PC-3 (cell line): ENCODE measurements around the gene FANCD2. TPM values are rescaled to one million over a fixed set of nuclear protein-coding genes. Genes with fewer than 3 reads are reported as not detected.
"Not testable (repeated sequence)": the region's sequence is repeated elsewhere in the genome, so short reads cannot be mapped to it uniquely, and the experiment has no call there.

ENCODE experiments used
- ATAC-seq: fragments of 200-7000 bp; cut with Tn5 transposase; 2 replicates; pipeline ENCODE4 v1.9.1; 2020; ENCODE audit warnings: mild to moderate bottlenecking, moderate library complexity
- BruUV-seq: library from RNA; stranded (reverse); fragments of 400-500 nt; replicated peaks from 2 replicates; lab custom pipeline; 2021; lab: Mats Ljungman, UMichigan
- CTCF ChIA-PET: fragments of 300-600 bp; sonication (Branson Sonifier 250); formaldehyde crosslinking; loops from one replicate; lab custom pipeline; 2022; ENCODE audit warnings: antibody characterized with exemption; lab: Charles Lee
- POLR2A ChIA-PET: fragments of 300-600 bp; sonication (Branson Sonifier 250); formaldehyde crosslinking; loops from one replicate; lab custom pipeline; 2022; ENCODE audit warnings: antibody characterized with exemption; ENCODE audit not compliant: unreplicated experiment; lab: Charles Lee
- DNase-seq: peaks from one replicate; pipeline ENCODE4 v3.0.0-alpha.2; 2015
- H2AFZ ChIP-seq: fragments of 300-600 bp; sonication (generic); 2 replicates; pipeline ENCODE4 v1.6.0; 2016; ENCODE audit warnings: antibody characterized with exemption, low read length
- H3F3A ChIP-seq: fragments of 300-600 bp; sonication (generic); one replicate; pipeline ENCODE4 v1.6.0; 2017; ENCODE audit warnings: antibody characterized with exemption, low read length, control low read depth, mild to moderate bottlenecking; ENCODE audit not compliant: unreplicated experiment
- H3K27ac ChIP-seq: fragments of 300-600 bp; sonication (generic); 2 replicates; pipeline ENCODE4 v1.5.1; 2016; ENCODE audit warnings: mild to moderate bottlenecking, low read length
- H3K27me3 ChIP-seq: fragments of 300-600 bp; sonication (generic); 2 replicates; pipeline ENCODE4 v1.6.1; 2016; ENCODE audit warnings: low read length, mixed read lengths
- H3K36me3 ChIP-seq: fragments of 300-600 bp; sonication (generic); 2 replicates; pipeline ENCODE4 v1.6.1; 2016; ENCODE audit warnings: low read depth, mixed run types, low read length, mixed read lengths
- H3K4me1 ChIP-seq: fragments of 300-600 bp; sonication (generic); 2 replicates; pipeline ENCODE4 v1.5.1; 2016; ENCODE audit warnings: low read length; ENCODE audit not compliant: insufficient read depth
- H3K4me2 ChIP-seq: fragments of 300-600 bp; sonication (generic); 2 replicates; pipeline ENCODE4 v1.6.0; 2016; ENCODE audit warnings: low read length
- H3K4me3 ChIP-seq: fragments of 300-600 bp; sonication (generic); 2 replicates; pipeline ENCODE4 v1.5.1; 2016; ENCODE audit warnings: mild to moderate bottlenecking, low read length, mixed read lengths
- H3K79me2 ChIP-seq: fragments of 300-600 bp; sonication (generic); 2 replicates; pipeline ENCODE4 v1.6.1; 2017; ENCODE audit warnings: low read length, mixed read lengths
- H3K9ac ChIP-seq: fragments of 300-600 bp; sonication (generic); 2 replicates; pipeline ENCODE4 v1.6.0; 2016; ENCODE audit warnings: mild to moderate bottlenecking, low read length
- H3K9me2 ChIP-seq: fragments of 300-600 bp; sonication (generic); replicated peaks from 2 replicates; pipeline ENCODE4 v1.6.1; 2016; ENCODE audit warnings: mixed run types, low read length, mixed read lengths
- H3K9me3 ChIP-seq: fragments of 300-600 bp; sonication (generic); 2 replicates; pipeline ENCODE4 v1.6.1; 2016; ENCODE audit warnings: low read length, mixed read lengths
- H4K20me1 ChIP-seq: fragments of 300-600 bp; sonication (generic); 2 replicates; pipeline ENCODE4 v1.6.1; 2016; ENCODE audit warnings: low read length, mixed read lengths
- EZH2 ChIP-seq: fragments of 300-600 bp; sonication (generic); IDR thresholded peaks from one replicate; pipeline ENCODE4 v1.6.1; 2017; ENCODE audit warnings: antibody characterized with exemption, mild to moderate bottlenecking, low read length; ENCODE audit not compliant: unreplicated experiment
- EZH2phosphoT487 ChIP-seq: fragments of 300-600 bp; sonication (generic); IDR thresholded peaks from 2 replicates; pipeline ENCODE4 v1.6.1; 2018; ENCODE audit warnings: mild to moderate bottlenecking, antibody characterized with exemption, low read length, borderline replicate concordance
- intact Hi-C: fragments of 100-400 bp; cut with micrococcal nuclease; formaldehyde crosslinking; loops from 2 replicates; pipeline ENCODE4 v1.9.0; 2023
- total RNA-seq: library from RNA; depleted of rRNA; stranded (reverse); fragments of >200 nt; gene quantifications from 2 replicates; pipeline ENCODE4 v1.2.3, GENCODE V29; 2014
- TF ChIP-seq, protein P1 (sequence below): fragments of 300-600 bp; sonication (generic); conservative IDR thresholded peaks from 2 replicates; pipeline ENCODE4 v1.5.1; 2017; ENCODE audit warnings: antibody characterized with exemption, low read depth, mild to moderate bottlenecking, low read length

FANCD2 gene
- total RNA-seq, 1 experiment from 2014 or later = 67.9 TPM

DNA sequence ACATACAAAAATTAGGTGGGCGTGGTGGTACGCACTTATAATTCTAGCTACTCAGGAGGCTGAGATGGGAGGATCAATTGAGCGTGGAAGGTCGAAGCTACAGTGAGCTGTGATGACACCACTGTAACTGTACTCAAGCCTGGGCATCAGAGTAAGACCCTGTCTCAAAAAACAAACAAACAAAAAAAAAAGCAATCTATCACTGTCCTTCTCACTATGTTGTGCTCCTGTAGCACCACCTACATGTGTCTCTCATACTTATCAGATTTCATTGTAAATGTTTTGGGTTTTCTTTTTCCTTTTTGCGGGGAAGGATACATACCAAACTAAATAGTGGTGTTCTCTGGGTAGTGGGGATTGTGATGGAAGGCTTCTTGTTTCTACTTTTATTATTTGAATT, 14.8 kb downstream of the FANCD2 start:
- POLR2A ChIA-PET = no interaction called here
- CTCF ChIA-PET = no interaction called here
- TF ChIP-seq EZH2 (no peak), EZH2phosphoT487 (no peak)
- TF ChIP-seq, protein P1, sequence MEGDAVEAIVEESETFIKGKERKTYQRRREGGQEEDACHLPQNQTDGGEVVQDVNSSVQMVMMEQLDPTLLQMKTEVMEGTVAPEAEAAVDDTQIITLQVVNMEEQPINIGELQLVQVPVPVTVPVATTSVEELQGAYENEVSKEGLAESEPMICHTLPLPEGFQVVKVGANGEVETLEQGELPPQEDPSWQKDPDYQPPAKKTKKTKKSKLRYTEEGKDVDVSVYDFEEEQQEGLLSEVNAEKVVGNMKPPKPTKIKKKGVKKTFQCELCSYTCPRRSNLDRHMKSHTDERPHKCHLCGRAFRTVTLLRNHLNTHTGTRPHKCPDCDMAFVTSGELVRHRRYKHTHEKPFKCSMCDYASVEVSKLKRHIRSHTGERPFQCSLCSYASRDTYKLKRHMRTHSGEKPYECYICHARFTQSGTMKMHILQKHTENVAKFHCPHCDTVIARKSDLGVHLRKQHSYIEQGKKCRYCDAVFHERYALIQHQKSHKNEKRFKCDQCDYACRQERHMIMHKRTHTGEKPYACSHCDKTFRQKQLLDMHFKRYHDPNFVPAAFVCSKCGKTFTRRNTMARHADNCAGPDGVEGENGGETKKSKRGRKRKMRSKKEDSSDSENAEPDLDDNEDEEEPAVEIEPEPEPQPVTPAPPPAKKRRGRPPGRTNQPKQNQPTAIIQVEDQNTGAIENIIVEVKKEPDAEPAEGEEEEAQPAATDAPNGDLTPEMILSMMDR = no peak

DNA sequence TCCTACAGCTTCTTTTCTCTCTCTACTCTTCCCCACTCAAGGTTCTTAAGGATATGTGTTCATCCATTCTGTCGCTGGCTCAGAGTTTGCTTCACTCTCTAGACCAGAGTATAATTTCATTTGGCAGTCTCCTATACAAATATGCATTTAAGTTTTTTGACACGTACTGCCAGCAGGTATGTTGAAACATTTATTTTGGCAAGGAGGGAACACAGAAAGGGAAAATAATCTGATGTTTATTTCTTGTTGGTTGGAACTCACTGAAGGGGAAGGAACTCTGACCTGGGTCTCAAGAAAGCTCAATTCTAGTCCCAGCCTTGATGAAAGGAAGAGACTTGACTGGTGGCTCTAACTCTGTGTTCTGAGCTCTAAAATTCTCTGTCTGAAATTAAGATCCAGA, 21.6 kb downstream of the FANCD2 start:
- no peaks in the 10 kb centered on the region for H3K9me2 ChIP-seq
- ATAC-seq (no peak), DNase-seq (no peak)
- H3K79me2 ChIP-seq = no peaks in the 10 kb centered on the region
- TF ChIP-seq, protein P1 = no peak
- TF ChIP-seq EZH2 (no peak), EZH2phosphoT487 (no peak)
- H3F3A ChIP-seq = no peaks in the 10 kb centered on the region
- intact Hi-C loops = no loop called here
- H3K9ac ChIP-seq = no peak overlapping the region
- no peaks in the 10 kb centered on the region for H3K9me3 ChIP-seq
- H3K27ac ChIP-seq = no peak overlapping the region
- ChIA-PET CTCF (no interaction called here), POLR2A (no interaction called here)
- H3K27me3 ChIP-seq = no peaks in the 10 kb centered on the region
- no peak overlapping the region for H3K4me3 ChIP-seq
- no peak overlapping the region for H2AFZ ChIP-seq
- no peak overlapping the region for H3K4me2 ChIP-seq
- H3K4me1 ChIP-seq = no peaks in the 10 kb centered on the region
- H3K36me3 ChIP-seq = peaks cover 6% of the 10 kb centered on the region; the same call in 1 of the 2 replicates
- H4K20me1 ChIP-seq = no peaks in the 10 kb centered on the region
- BruUV-seq = no TSS peak

More for the DNA sequence above, 14.8 kb downstream of the FANCD2 start:
- Histone ChIP-seq H3K4me2 (no peak overlapping the region), H2AFZ (no peak overlapping the region), H3K79me2 (no peaks in the 10 kb centered on the region), H3K27me3 (no peaks in the 10 kb centered on the region), H3K9ac (no peak overlapping the region), H3K4me3 (no peak overlapping the region), H3K36me3 (peaks cover 49% of the 10 kb centered on the region), H3K9me3 (no peaks in the 10 kb centered on the region), H3K27ac (no peak overlapping the region), H3K4me1 (no peaks in the 10 kb centered on the region), H4K20me1 (no peaks in the 10 kb centered on the region), H3K9me2 (no peaks in the 10 kb centered on the region), H3F3A (no peaks in the 10 kb centered on the region)
- BruUV-seq = no TSS peak
- DNase-seq (no peak), ATAC-seq (0 out of 2 replicates have a peak, but pooled peaks have one; percentile 15)
- intact Hi-C loops = no loop called here

DNA sequence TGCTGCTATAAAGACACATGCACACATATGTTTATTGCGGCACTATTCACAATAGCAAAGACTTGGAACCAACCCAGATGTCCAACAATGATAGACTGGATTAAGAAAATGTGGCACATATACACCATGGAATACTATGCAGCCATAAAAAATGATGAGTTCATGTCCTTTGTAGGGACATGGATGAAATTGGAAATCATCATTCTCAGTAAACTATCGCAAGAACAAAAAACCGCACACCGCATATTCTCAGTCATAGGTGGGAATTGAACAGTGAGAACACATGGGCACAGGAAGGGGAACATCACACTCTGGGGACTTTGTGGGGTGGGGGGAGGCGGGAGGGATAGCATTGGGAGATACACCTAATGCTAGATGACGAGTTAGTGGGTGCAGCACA, 26.8 kb downstream of the FANCD2 start:
- H3K4me3 ChIP-seq, H2AFZ ChIP-seq, H3K36me3 ChIP-seq, H3K4me1 ChIP-seq, ATAC-seq, CTCF ChIA-PET, H3K9ac ChIP-seq, intact Hi-C loops, BruUV-seq, H3K9me2 ChIP-seq, H3K9me3 ChIP-seq, H4K20me1 ChIP-seq, H3K4me2 ChIP-seq, H3K27me3 ChIP-seq, POLR2A ChIA-PET, H3K27ac ChIP-seq, H3F3A ChIP-seq, H3K79me2 ChIP-seq, DNase-seq: not testable (repeated sequence)
